ENCODE data around the gene DPP6.

GRCh38 chr7:154437234-154437633 lies 385.0 kb downstream of the DPP6 start:
- TF ChIP-seq CTCF (conservative IDR thresholded peaks at IDR 0.05; ENCODE audit: low read depth, low read length) = no peak
- TF ChIP-seq EZH2 (IDR thresholded peaks at IDR 0.05; ENCODE audit: low read length, unreplicated experiment) = no peak
